Suprapubic skin (tissue), 4 donors: Measurements from ENCODE around the gene CEBPE. TPM values are rescaled to one million over a fixed set of nuclear protein-coding genes. Genes with fewer than 3 reads are reported as not detected.

Experiments used
- DNase-seq, 2 donors: peaks; one replicate each; pipeline ENCODE4 v3.0.0-alpha.2; 2019; ENCODE audit warnings: low spot score in 2 of 2
- H3K27ac ChIP-seq: fragments of 200-600 bp; sonication (generic); one replicate; pipeline ENCODE4 v1.5.1; 2019
- H3K27me3 ChIP-seq: fragments of 200-600 bp; sonication (generic); one replicate; pipeline ENCODE4 v1.5.1; 2019
- H3K36me3 ChIP-seq: fragments of 200-600 bp; sonication (generic); one replicate; pipeline ENCODE4 v1.5.1; 2019
- H3K4me1 ChIP-seq: fragments of 200-600 bp; sonication (generic); one replicate; pipeline ENCODE4 v1.5.1; 2019
- H3K4me3 ChIP-seq: fragments of 200-600 bp; sonication (generic); one replicate; pipeline ENCODE4 v1.5.1; 2019; ENCODE audit warnings: mild to moderate bottlenecking
- H3K9me3 ChIP-seq: fragments of 200-600 bp; sonication (generic); one replicate; pipeline ENCODE4 v1.5.1; 2019
- EP300 ChIP-seq: sonication (generic); formaldehyde crosslinking; IDR thresholded peaks from one replicate; pipeline ENCODE4 v1.6.1; 2017; ENCODE audit warnings: antibody characterized with exemption
- POLR2A ChIP-seq, 2 donors: fragments of 450-650 bp; IDR thresholded peaks; one replicate each; pipeline ENCODE4 v1.6.1; 2017; ENCODE audit warnings: antibody characterized with exemption in 2 of 2, mild to moderate bottlenecking in 2 of 2, moderate library complexity in 2 of 2
- POLR2AphosphoS5 ChIP-seq, 3 donors: sonication (generic); formaldehyde crosslinking; IDR thresholded peaks; one replicate each; pipeline ENCODE4 v1.6.1; 2017; ENCODE audit warnings: antibody characterized with exemption in 3 of 3
- WGBS: methylation state at CpG from one replicate; pipeline ENCODE4 v1.1.5; 2018; 5-methylcytosine and 5-hydroxymethylcytosine counted together
- total RNA-seq, 4 donors: library from RNA; depleted of rRNA; stranded (reverse); fragments of >200 nt; gene quantifications; one replicate each; pipeline ENCODE4 v1.1.0, GENCODE V29; 2016
- TF ChIP-seq, protein P1 (sequence below), 2 donors: fragments of 200-600 bp in 1 of 2; fragments of 450-650 bp in 1 of 2; sonication (generic) in 1 of 2; IDR thresholded peaks; one replicate each; pipeline ENCODE4 v1.5.1; 2016 to 2019; ENCODE audit warnings: antibody characterized with exemption in 2 of 2, mild to moderate bottlenecking in 1 of 2, moderate library complexity in 1 of 2

The CEBPE gene
- total RNA-seq, 4 donors from 2014 or later: not detected

- peaks cover 27% of the 10 kb centered on the region for H3K4me1 ChIP-seq
- H3K4me3 ChIP-seq: no peak overlapping the region
- no peak for DNase-seq
- 64% methylated on average over 9 of the region's 11 CpGs for WGBS
- peaks cover 26% of the 10 kb centered on the region for H3K36me3 ChIP-seq
- peak overlapping the region; percentile 83 for H3K27ac ChIP-seq
- H3K9me3 ChIP-seq: no peaks in the 10 kb centered on the region
- no peaks in the 10 kb centered on the region for H3K27me3 ChIP-seq
- TF ChIP-seq POLR2A (IDR thresholded peaks at IDR 0.05): no peak
- TF ChIP-seq, protein P1, sequence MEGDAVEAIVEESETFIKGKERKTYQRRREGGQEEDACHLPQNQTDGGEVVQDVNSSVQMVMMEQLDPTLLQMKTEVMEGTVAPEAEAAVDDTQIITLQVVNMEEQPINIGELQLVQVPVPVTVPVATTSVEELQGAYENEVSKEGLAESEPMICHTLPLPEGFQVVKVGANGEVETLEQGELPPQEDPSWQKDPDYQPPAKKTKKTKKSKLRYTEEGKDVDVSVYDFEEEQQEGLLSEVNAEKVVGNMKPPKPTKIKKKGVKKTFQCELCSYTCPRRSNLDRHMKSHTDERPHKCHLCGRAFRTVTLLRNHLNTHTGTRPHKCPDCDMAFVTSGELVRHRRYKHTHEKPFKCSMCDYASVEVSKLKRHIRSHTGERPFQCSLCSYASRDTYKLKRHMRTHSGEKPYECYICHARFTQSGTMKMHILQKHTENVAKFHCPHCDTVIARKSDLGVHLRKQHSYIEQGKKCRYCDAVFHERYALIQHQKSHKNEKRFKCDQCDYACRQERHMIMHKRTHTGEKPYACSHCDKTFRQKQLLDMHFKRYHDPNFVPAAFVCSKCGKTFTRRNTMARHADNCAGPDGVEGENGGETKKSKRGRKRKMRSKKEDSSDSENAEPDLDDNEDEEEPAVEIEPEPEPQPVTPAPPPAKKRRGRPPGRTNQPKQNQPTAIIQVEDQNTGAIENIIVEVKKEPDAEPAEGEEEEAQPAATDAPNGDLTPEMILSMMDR (IDR thresholded peaks at IDR 0.05): no peak
- TF ChIP-seq EP300: no peak
- no peak for TF ChIP-seq POLR2AphosphoS5 (IDR thresholded peaks at IDR 0.05)
These were observed 18.2 kb upstream of the CEBPE start for GRCh38 chr14:23137192-23137812.

GRCh38 chr14:23136566-23137133, 17.6 kb upstream of the CEBPE start:
- TF ChIP-seq EP300 (no peak), POLR2A (IDR thresholded peaks at IDR 0.05) (no peak), POLR2AphosphoS5 (IDR thresholded peaks at IDR 0.05) (no peak)
- TF ChIP-seq, protein P1 (IDR thresholded peaks at IDR 0.05): no peak
- H3K4me3 ChIP-seq: no peak overlapping the region
- 91% methylated on average over 13 of the region's 16 CpGs for WGBS
- H3K27ac ChIP-seq: no peak overlapping the region
- no peaks in the 10 kb centered on the region for H3K9me3 ChIP-seq
- DNase-seq: no peak
- peaks cover 26% of the 10 kb centered on the region for H3K36me3 ChIP-seq
- no peaks in the 10 kb centered on the region for H3K27me3 ChIP-seq
- H3K4me1 ChIP-seq: peaks cover 20% of the 10 kb centered on the region

DNA sequence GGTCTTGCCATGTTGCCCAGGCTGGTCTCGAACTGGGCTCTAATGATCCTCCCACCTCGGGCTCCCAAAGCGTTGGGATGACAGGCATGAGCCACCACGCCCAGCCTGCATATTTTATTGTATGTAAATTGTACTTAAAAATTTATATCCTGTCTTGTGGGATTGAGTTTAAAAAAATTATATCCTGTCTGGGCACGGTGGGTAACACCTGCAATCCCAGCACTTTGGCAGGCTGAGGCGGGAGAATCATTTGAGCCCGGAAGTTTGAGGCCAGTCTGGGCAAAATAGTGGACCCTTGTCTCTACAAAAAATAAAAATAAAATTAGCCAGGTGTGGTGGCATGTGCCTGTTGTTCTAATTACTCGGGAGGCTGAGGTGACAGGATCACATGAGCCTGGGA, 13.9 kb upstream of the CEBPE start:
- no peak for DNase-seq
- no peak overlapping the region for H3K27ac ChIP-seq
- H3K4me3 ChIP-seq: no peak overlapping the region
- no peaks in the 10 kb centered on the region for H3K27me3 ChIP-seq
- TF ChIP-seq EP300 (no peak), POLR2AphosphoS5 (IDR thresholded peaks at IDR 0.05) (no peak), POLR2A (IDR thresholded peaks at IDR 0.05) (no peak)
- TF ChIP-seq, protein P1 (IDR thresholded peaks at IDR 0.05): no peak
- no peaks in the 10 kb centered on the region for H3K9me3 ChIP-seq
- H3K4me1 ChIP-seq: peaks cover 30% of the 10 kb centered on the region
- WGBS: 65% methylated on average over 8 of the region's 8 CpGs
- peaks cover 28% of the 10 kb centered on the region for H3K36me3 ChIP-seq

GRCh38 chr14:23131482-23131881, 12.4 kb upstream of the CEBPE start:
- peaks cover 34% of the 10 kb centered on the region for H3K36me3 ChIP-seq
- DNase-seq: no peak
- H3K9me3 ChIP-seq: no peaks in the 10 kb centered on the region
- WGBS: 94% methylated on average over 5 of the region's 5 CpGs
- H3K27me3 ChIP-seq: no peaks in the 10 kb centered on the region
- TF ChIP-seq, protein P1 (IDR thresholded peaks at IDR 0.05): no peak
- H3K4me3 ChIP-seq: no peak overlapping the region
- H3K27ac ChIP-seq: no peak overlapping the region
- peaks cover 21% of the 10 kb centered on the region for H3K4me1 ChIP-seq

DNA sequence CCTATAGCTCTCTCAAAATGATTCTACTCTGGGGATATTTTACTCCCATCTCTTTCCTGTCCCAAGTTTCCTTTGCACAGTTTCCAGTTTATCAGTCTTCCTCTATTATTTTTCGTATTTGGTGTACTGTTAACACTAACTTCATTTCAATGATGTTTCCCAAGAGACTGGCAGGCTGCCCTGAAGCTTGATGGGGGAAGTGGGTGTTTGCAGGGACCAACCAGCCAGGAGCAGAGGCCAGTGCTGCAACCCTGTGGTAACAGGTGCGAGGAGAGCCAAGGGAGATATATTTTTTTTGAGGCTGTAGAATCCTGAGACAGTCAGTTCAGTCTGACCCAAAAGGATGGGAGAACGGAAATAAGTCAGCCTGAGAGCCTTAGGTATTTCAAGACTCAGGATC, 11.8 kb upstream of the CEBPE start:
- H3K27me3 ChIP-seq: no peaks in the 10 kb centered on the region
- H3K27ac ChIP-seq: no peak overlapping the region
- peaks cover 28% of the 10 kb centered on the region for H3K36me3 ChIP-seq
- DNase-seq: no peak
- no peaks in the 10 kb centered on the region for H3K9me3 ChIP-seq
- no peak overlapping the region for H3K4me3 ChIP-seq
- TF ChIP-seq, protein P1 (IDR thresholded peaks at IDR 0.05): no peak
- TF ChIP-seq POLR2AphosphoS5 (IDR thresholded peaks at IDR 0.05): no peak
- TF ChIP-seq POLR2A (IDR thresholded peaks at IDR 0.05): no peak
- TF ChIP-seq EP300: no peak
- 65% methylated on average over 3 of the region's 3 CpGs for WGBS
- H3K4me1 ChIP-seq: peaks cover 28% of the 10 kb centered on the region
